B cell (primary cell): ENCODE data around the gene SLIT3. TPM values are rescaled to one million over a fixed set of nuclear protein-coding genes. Genes with fewer than 3 reads are reported as not detected.

Experiments
- ATAC-seq: fragments of 200-7000 bp; cut with Tn5 transposase; one replicate; pipeline ENCODE4 v1.10.0; 2021; ENCODE audit warnings: low read depth, mild to moderate bottlenecking, moderate number of reproducible peaks, moderate library complexity
- CTCF ChIA-PET: fragments of 350-600 bp; sonication (Branson Sonifier 250); formaldehyde crosslinking; loops from one replicate; lab custom pipeline; 2021; ENCODE audit warnings: antibody characterized with exemption, inconsistent platforms; lab: Charles Lee
- POLR2A ChIA-PET: fragments of 350-600 bp; sonication (Branson Sonifier 250); formaldehyde crosslinking; loops from one replicate; lab custom pipeline; 2021; ENCODE audit warnings: antibody characterized with exemption; lab: Charles Lee
- DNase-seq: peaks from one replicate; pipeline ENCODE4 v3.0.0; 2013
- H2AFZ ChIP-seq: 2 replicates; pipeline ENCODE4 v1.6.1; 2012; ENCODE audit warnings: mild to moderate bottlenecking, low read depth, low read length; ENCODE audit not compliant: insufficient read depth, poor library complexity, severe bottlenecking
- H3K27ac ChIP-seq, 2 donors: 1 replicate in 1 of 2; 2 replicates in 1 of 2; pipeline ENCODE4 v1.5.1; 2012 to 2013; ENCODE audit warnings: low read length in 2 of 2, mild to moderate bottlenecking in 2 of 2, moderate library complexity in 1 of 2
- H3K27me3 ChIP-seq, 4 experiments: fragments of 200-600 bp in 1 of 4; sonication (generic) in 1 of 4; replicated peaks in 1 of 4; 1 replicate in 2 of 4; 2 replicates in 2 of 4; pipeline versions ENCODE4 v1.6.1 to v1.7.0; 2013 to 2016; ENCODE audit warnings: low read length in 3 of 4, mild to moderate bottlenecking in 2 of 4, mixed read lengths in 1 of 4, moderate library complexity in 1 of 4; ENCODE audit not compliant: insufficient read depth in 4 of 4, control insufficient read depth in 3 of 4; ENCODE audit errors: control extremely low read depth in 1 of 4
- H3K36me3 ChIP-seq, 2 experiments: replicated peaks in 1 of 2; 1 replicate in 1 of 2; 2 replicates in 1 of 2; pipeline versions ENCODE4 v1.6.1 to v1.7.1; 2013; ENCODE audit warnings: low read length in 1 of 2; ENCODE audit not compliant: insufficient read depth in 2 of 2, control insufficient read depth in 1 of 2; ENCODE audit errors: control extremely low read depth in 1 of 2, extremely low read depth in 1 of 2
- H3K4me1 ChIP-seq, 2 donors: fragments of 200-600 bp in 1 of 2; sonication (generic) in 1 of 2; 1 replicate in 1 of 2; 2 replicates in 1 of 2; pipeline versions ENCODE4 v1.5.1 to v1.6.1; 2013 to 2017; ENCODE audit warnings: low read length in 2 of 2; ENCODE audit not compliant: control insufficient read depth in 2 of 2, insufficient read depth in 2 of 2
- H3K4me2 ChIP-seq: replicated peaks from 2 replicates; pipeline ENCODE3; 2012; ENCODE audit warnings: mild to moderate bottlenecking, low read depth, low read length; ENCODE audit not compliant: poor library complexity, severe bottlenecking
- H3K4me3 ChIP-seq, 5 experiments: fragments of 200-600 bp in 1 of 5; sonication (generic) in 1 of 5; 1 replicate in 3 of 5; 2 replicates in 2 of 5; pipeline versions ENCODE4 v1.5.1 to v1.7.0; 2011 to 2016; ENCODE audit warnings: low read length in 4 of 5, mild to moderate bottlenecking in 4 of 5, low read depth in 2 of 5, control low read depth in 1 of 5, moderate library complexity in 1 of 5; ENCODE audit not compliant: insufficient read depth in 1 of 5; ENCODE audit errors: control extremely low read depth in 1 of 5, extremely low read depth in 1 of 5
- H3K79me2 ChIP-seq: fragments of 200-600 bp; sonication (generic); one replicate; pipeline ENCODE4 v1.6.0; 2016; ENCODE audit warnings: low read length; ENCODE audit not compliant: control insufficient read depth, insufficient read depth
- H3K9ac ChIP-seq: fragments of 200-600 bp; sonication (generic); 2 replicates; pipeline ENCODE4 v1.6.1; 2017; ENCODE audit warnings: mild to moderate bottlenecking, low read length, moderate library complexity
- H3K9me3 ChIP-seq, 3 donors: one replicate each; pipeline versions ENCODE4 v1.6.1 to v1.7.1; 2013; ENCODE audit warnings: low read length in 2 of 3; ENCODE audit not compliant: control insufficient read depth in 2 of 3, insufficient read depth in 1 of 3; ENCODE audit errors: control extremely low read depth in 1 of 3
- H4K20me1 ChIP-seq: 2 replicates; pipeline ENCODE4 v1.6.0; 2012; ENCODE audit warnings: mild to moderate bottlenecking, low read length; ENCODE audit not compliant: insufficient read depth, control insufficient read depth, poor library complexity, severe bottlenecking
- H3K27ac Mint-ChIP-seq: one replicate; pipeline ENCODE4 v1.8.0; 2021; ENCODE audit warnings: mixed read lengths
- H3K27me3 Mint-ChIP-seq: one replicate; pipeline ENCODE4 v1.8.0; 2021; ENCODE audit warnings: mixed read lengths
- H3K4me1 Mint-ChIP-seq: one replicate; pipeline ENCODE4 v1.8.0; 2021; ENCODE audit warnings: mixed read lengths
- H3K4me3 Mint-ChIP-seq: one replicate; pipeline ENCODE4 v1.8.0; 2021; ENCODE audit warnings: mixed read lengths
- H3K9me3 Mint-ChIP-seq: one replicate; pipeline ENCODE4 v1.8.0; 2022; ENCODE audit warnings: mixed read lengths; ENCODE audit not compliant: insufficient read depth
- EZH2 ChIP-seq: IDR thresholded peaks from 2 replicates; pipeline ENCODE4 v1.6.1; 2012; ENCODE audit warnings: borderline replicate concordance, low read depth, mild to moderate bottlenecking, moderate library complexity, low read length; ENCODE audit not compliant: insufficient read depth, poor library complexity, severe bottlenecking
- WGBS: methylation state at CpG from one replicate; pipeline ENCODE4 v1.1.5; 2013; ENCODE audit warnings: missing lambda C conversion rate; ENCODE audit not compliant: insufficient coverage; 5-methylcytosine and 5-hydroxymethylcytosine counted together
- intact Hi-C: fragments of 100-400 bp; cut with micrococcal nuclease; formaldehyde crosslinking; loops from one replicate; pipeline ENCODE4 v1.10.0; 2022
- polyA plus RNA-seq: library from polyadenylated mRNA; depleted of rRNA; stranded (reverse); fragments of >200 nt; gene quantifications from 2 replicates; pipeline ENCODE4 v1.2.3, GENCODE V29; 2012
- total RNA-seq, 2 donors: library from RNA; stranded (reverse); fragments of 120-200 nt in 1 of 2; gene quantifications; 1 replicate in 1 of 2; 2 replicates in 1 of 2; pipeline versions ENCODE4 v1.2.3 to v1.2.4, GENCODE V29; 2013 to 2022
- TF ChIP-seq, protein P1 (sequence below): fragments of 200-600 bp; IDR thresholded peaks from one replicate; pipeline ENCODE4 v1.8.0; 2022; ENCODE audit warnings: antibody characterized with exemption, mild to moderate bottlenecking

The SLIT3 gene
- total and polyA plus RNA-seq, 2 donors (not counting 1 experiment from before 2014, with no cell fraction given): not detected

DNA sequence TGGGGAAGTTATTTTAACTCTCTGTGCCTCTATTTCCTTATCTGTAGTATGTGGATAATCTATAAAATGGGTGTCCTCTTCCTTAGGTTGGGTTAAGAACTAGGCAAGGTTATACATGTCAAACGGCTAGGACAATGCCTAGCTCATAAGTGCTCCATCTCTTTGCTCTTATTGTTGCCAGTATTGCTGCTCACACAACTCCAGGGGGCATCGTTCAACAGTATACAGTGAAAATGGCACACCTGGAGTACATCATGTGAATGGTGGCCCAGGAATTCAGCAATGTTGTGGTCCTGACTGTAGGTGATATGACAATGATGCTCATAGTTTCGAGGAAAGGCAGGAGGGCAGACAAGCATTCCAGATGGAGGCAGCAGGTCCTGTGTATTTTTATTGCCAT is 30.1 kb downstream of the SLIT3 start:
- POLR2A ChIA-PET: no interaction called here

DNA sequence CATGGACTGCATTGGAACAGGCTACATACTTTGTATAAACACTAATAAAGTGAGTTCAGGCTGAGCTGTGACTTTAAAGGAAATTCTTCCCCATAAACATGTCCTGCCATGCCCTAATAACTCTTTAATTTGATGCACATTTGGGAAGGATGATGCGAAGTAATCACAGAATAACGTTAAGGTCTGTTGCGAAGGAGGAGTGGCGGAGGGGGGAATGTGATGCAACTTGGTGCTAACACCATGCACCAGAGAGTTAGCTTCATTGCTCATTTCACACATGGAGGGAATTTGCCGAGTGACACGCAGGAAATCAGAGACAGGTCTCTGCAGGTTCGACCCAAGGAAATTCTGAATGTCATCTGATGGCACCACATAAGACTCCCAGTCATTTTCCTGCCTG is 32.9 kb downstream of the SLIT3 start:
- no peaks in the 10 kb centered on the region for H3K79me2 ChIP-seq
- no peak overlapping the region for H2AFZ ChIP-seq
- TF ChIP-seq, protein P1, sequence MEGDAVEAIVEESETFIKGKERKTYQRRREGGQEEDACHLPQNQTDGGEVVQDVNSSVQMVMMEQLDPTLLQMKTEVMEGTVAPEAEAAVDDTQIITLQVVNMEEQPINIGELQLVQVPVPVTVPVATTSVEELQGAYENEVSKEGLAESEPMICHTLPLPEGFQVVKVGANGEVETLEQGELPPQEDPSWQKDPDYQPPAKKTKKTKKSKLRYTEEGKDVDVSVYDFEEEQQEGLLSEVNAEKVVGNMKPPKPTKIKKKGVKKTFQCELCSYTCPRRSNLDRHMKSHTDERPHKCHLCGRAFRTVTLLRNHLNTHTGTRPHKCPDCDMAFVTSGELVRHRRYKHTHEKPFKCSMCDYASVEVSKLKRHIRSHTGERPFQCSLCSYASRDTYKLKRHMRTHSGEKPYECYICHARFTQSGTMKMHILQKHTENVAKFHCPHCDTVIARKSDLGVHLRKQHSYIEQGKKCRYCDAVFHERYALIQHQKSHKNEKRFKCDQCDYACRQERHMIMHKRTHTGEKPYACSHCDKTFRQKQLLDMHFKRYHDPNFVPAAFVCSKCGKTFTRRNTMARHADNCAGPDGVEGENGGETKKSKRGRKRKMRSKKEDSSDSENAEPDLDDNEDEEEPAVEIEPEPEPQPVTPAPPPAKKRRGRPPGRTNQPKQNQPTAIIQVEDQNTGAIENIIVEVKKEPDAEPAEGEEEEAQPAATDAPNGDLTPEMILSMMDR: no peak
- TF ChIP-seq EZH2: no peak
- no peak overlapping the region for H3K9ac ChIP-seq
- H3K9me3 Mint-ChIP-seq: no peaks in the 10 kb centered on the region
- no peak overlapping the region for H3K4me3 Mint-ChIP-seq
- no peaks in the 10 kb centered on the region for H3K4me1 ChIP-seq
- H3K4me3 ChIP-seq: no peak overlapping the region
- H4K20me1 ChIP-seq: no peaks in the 10 kb centered on the region
- WGBS: 100% methylated on average over 4 of the region's 7 CpGs
- intact Hi-C loops: no loop called here
- no peaks in the 10 kb centered on the region for H3K27me3 ChIP-seq
- no peak for DNase-seq
- peaks cover 0 to 7% (median 0%) of the 10 kb centered on the region in 3 donors for H3K9me3 ChIP-seq
- H3K4me2 ChIP-seq: no peak overlapping the region
- no peaks in the 10 kb centered on the region for H3K36me3 ChIP-seq
- no peak overlapping the region for H3K27ac Mint-ChIP-seq
- no peaks in the 10 kb centered on the region for H3K4me1 Mint-ChIP-seq
- ChIA-PET POLR2A (no interaction called here), CTCF (no interaction called here)
- ATAC-seq: no peak
- no peak overlapping the region for H3K27ac ChIP-seq
- H3K27me3 Mint-ChIP-seq: no peaks in the 10 kb centered on the region

More for the DNA sequence above, 30.1 kb downstream of the SLIT3 start:
- Histone ChIP-seq H3K79me2 (no peaks in the 10 kb centered on the region), H3K9me3 (peaks cover 0 to 9% (median 0%) of the 10 kb centered on the region in 3 donors), H4K20me1 (no peaks in the 10 kb centered on the region), H3K9ac (no peak overlapping the region), H3K4me2 (no peak overlapping the region), H3K27me3 (no peaks in the 10 kb centered on the region), H3K4me3 (no peak overlapping the region), H3K27ac (no peak overlapping the region), H3K4me1 (no peaks in the 10 kb centered on the region), H2AFZ (no peak overlapping the region), H3K36me3 (no peaks in the 10 kb centered on the region)
- Mint-ChIP-seq H3K4me1 (no peaks in the 10 kb centered on the region), H3K4me3 (no peak overlapping the region), H3K27me3 (no peaks in the 10 kb centered on the region), H3K9me3 (no peaks in the 10 kb centered on the region), H3K27ac (no peak overlapping the region)
- DNase-seq: no peak
- WGBS: 83% methylated on average over 2 of the region's 3 CpGs
- TF ChIP-seq, protein P1: no peak
- TF ChIP-seq EZH2: no peak
- CTCF ChIA-PET: no interaction called here
- intact Hi-C loops: no loop called here
- no peak for ATAC-seq
